HepG2 (cell line): ENCODE measurements around the gene HSCB.

Experiments used
- ASH2L ChIP-seq: fragments of 300-600, 200-600 bp; sonication (generic); IDR thresholded peaks from 2 replicates; pipeline ENCODE4 v1.7.0; 2017; ENCODE audit warnings: low read depth, mild to moderate bottlenecking, moderate library complexity, mixed read lengths, low read length; ENCODE audit not compliant: insufficient read length
- HNF4G ChIP-seq, 2 experiments: sonication (generic) in 1 of 2; formaldehyde crosslinking in 1 of 2; IDR thresholded peaks; 2 replicates each; pipeline versions ENCODE4 v1.4.0 to v1.6.1; 2011 to 2020; ENCODE audit warnings: borderline replicate concordance in 2 of 2, low read depth in 2 of 2, mild to moderate bottlenecking in 2 of 2, low read length in 1 of 2, missing genetic modification reagents in 1 of 2, moderate library complexity in 1 of 2

DNA sequence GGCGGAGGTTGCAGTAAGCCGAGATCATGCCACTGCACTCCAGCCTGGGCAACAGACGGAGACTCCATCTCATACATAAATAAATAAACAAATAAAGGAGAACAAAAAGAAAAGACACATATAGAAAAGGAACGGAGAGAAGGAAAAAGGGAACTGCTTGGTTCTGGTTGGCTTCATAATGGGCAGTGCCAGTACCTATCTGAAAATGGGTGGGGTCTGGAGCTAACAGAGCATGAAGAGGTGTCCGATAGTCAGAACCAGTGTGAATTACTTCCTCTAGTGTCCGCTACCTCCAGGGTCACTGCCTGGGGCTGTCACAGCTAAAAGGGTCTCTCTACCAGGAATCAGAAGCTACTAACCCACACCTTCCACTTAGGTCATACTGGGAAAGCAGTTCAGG, 35.0 kb upstream of the HSCB start:
- no peak for TF ChIP-seq ASH2L
- no peak for TF ChIP-seq HNF4G (IDR thresholded peaks at IDR 0.05; ENCODE audit: borderline replicate concordance, low read depth, low read length)
- no peak for TF ChIP-seq HNF4G (CRISPR knock-in tag; IDR thresholded peaks at IDR 0.05; ENCODE audit: borderline replicate concordance, low read depth)
